ENCODE results near the gene B4GALT2.

DNA sequence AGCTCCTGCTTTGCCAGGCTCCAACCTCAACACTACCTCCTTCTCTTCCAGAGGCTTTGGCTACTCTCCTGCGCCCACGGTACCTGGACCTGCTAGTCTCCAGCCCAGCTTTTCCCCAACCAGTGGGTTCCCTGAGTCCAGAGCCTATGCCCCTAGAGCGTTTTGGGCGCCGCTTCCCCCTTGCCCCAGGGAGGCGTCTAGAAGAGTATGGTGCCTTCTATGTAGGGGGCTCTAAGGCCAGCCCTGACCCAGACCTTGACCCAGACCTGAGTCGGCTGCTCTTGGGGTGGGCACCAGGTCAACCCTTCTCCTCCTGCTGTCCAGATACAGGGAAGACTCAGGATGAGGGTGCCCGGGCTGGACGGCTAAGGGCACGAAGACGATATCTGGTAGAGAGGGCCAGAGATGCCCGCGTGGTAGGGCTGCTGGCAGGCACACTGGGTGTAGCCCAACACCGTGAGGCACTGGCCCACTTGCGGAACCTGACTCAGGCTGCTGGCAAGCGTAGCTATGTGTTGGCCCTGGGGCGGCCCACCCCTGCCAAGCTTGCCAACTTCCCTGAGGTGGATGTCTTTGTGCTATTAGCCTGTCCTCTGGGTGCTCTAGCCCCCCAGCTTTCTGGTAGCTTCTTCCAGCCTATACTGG lies 7.6 kb upstream of the B4GALT2 start:
- TF ChIP-seq POLR2A (IDR thresholded peaks at IDR 0.05): no peak
- TF ChIP-seq, protein P1, sequence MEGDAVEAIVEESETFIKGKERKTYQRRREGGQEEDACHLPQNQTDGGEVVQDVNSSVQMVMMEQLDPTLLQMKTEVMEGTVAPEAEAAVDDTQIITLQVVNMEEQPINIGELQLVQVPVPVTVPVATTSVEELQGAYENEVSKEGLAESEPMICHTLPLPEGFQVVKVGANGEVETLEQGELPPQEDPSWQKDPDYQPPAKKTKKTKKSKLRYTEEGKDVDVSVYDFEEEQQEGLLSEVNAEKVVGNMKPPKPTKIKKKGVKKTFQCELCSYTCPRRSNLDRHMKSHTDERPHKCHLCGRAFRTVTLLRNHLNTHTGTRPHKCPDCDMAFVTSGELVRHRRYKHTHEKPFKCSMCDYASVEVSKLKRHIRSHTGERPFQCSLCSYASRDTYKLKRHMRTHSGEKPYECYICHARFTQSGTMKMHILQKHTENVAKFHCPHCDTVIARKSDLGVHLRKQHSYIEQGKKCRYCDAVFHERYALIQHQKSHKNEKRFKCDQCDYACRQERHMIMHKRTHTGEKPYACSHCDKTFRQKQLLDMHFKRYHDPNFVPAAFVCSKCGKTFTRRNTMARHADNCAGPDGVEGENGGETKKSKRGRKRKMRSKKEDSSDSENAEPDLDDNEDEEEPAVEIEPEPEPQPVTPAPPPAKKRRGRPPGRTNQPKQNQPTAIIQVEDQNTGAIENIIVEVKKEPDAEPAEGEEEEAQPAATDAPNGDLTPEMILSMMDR (IDR thresholded peaks at IDR 0.05): no peak
